GM21526 (cell line): ENCODE results near the gene HAGH.
"Not testable (repeated sequence)": the region's sequence is repeated elsewhere in the genome, so short reads cannot be mapped to it uniquely, and the experiment has no call there.

Experiments used
- ATAC-seq: cut with Tn5 transposase; IDR thresholded peaks from one replicate; pipeline ENCODE4 v1.9.1; 2021; ENCODE audit warnings: moderate library complexity; ENCODE audit not compliant: unreplicated experiment, low FRiP score

HAGH gene

GRCh38 chr16:1826691-1827573 is at the start of gene HAGH, which contains the start of gene FAHD1:
HAGH (minus strand) TSS chr16:1826825; CDS start chr16:1826787, 38 bp downstream.
FAHD1 (plus strand) TSS chr16:1827206; CDS start chr16:1827239, 33 bp downstream.
- peak; percentile 69 for ATAC-seq

- not testable (repeated sequence) for ATAC-seq
These were observed 49.4 kb upstream of the HAGH start for GRCh38 chr16:1876066-1876465.

DNA sequence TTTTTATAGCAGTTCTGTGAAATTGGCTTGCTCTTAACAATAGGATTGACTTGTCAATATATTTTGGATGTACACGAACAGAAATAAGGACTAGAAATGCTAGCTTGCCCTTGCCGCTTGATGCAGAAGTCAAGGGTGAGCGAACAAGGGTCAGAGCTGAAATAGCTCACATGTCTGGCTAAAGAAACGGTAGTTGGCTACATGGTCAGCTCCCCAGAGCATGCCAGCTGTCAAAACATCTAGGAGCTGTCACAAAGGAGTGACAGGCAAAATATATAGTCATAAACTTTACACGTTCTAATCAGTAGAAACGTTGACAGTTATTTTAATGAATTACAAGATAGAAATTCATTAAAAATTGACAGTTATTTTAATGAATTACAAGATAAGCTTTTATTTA is 48.2 kb upstream of the HAGH start:
- ATAC-seq, result no peak

DNA sequence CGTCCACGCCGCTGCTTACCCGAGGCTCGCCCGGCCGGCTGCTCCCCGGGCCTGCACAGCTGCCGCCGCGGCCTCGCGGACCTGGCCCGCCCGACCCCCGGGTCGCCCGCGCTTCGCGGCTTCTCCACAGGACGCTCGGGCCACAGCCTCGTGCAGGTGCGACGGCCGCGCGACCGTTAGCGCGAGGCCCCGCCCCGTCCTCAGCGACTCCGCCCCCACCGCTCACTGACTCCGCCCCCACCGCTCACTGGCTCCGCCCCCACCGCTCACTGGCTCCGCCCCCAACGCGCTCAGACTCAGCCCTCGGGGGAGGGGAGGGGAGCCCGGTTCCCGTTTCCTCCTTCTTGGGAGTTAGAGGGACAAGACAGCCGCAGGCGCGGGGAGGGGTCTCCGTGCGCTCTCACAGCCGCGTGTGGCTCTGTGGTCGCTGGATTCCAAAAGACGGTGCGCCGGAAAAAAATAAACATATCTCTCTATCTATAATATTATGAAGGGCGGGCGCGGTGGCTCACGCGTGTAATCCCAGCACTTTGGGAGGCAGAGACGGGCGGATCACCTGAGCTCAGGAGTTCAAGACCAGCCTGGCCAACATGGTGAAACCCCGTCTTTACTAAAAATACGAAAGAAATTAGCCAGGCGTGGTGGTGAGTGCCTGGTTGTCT is 45.5 kb upstream of the HAGH start, which contains the start of gene MEIOB:
Gene MEIOB, minus strand, starts transcription at position 191 of the 662 bp plus-strand sequence. CDS start 3,989 bp downstream, outside the sequence.
- no peak for ATAC-seq

DNA sequence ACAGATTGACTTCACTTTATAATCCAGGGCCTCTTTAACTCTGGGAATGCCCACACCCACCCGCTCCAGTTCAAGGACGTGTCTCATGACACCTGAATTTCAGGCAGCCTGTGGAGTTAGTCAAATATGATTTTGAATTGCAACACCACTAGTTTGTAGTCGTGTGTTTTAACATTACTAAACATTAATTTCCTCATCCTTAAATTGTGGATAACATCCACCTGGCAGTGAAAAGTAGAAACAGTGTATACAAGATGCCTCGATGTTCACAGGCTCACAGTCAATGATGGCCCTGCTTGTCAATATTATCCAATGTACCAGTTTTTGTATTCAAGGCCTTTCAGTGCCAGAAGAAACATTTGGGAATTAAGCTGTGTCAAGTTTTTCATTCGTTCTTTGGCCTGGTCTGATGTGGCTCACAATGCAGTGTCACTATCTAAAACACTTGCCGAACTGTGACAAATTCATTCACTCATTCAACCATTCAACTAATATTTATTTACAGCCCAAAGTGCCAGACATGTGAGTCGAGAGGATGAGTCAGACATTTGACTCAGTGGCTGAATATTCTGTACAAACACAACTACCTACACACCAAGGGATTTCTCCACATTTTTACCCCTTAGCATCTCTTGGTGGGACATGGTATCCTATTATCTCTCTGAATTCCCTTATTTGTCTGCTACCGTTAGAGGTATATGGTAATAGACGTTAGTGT is 43.9 kb upstream of the HAGH start:
- no peak for ATAC-seq

DNA sequence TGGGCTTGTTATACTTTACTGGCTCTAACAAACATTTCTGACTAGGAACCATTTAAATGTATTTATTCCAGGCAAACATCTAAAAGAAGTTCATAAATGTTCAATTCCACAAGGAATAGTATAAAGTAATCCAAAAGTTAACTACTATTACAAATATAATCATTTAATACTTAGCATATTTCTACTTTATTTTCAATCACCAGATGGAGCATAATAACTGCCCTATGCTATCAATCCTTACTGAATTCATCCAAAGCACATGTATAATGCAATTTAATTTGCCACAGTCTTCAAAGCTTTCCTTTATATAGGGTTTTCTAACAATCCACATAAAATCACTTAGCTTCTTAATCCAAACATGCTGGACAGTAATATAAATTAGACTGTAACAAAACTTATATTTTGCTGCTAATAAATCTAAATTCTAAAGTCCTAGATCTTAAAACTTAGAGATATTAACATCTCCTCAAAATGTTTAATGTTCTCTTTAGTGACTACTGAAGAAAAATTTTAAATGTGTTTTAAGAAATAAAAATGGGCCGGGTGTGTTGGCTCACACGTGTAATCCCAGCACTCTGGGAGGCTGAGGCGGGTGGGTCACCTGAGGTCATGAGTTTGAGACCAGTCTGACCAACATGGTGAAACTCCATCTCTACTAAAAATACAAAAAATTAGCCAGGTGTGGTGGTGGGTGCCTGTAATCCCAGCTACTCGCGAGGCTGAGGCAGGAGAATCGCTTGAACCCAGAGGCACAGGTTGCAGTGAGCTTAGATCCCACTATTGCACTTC is 39.5 kb upstream of the HAGH start:
- ATAC-seq, result no peak

- ATAC-seq, result no peak
These were observed 37.2 kb upstream of the HAGH start for GRCh38 chr16:1863681-1864460.

GRCh38 chr16:1862394-1862793 is 35.8 kb upstream of the HAGH start:
- no peak for ATAC-seq

DNA sequence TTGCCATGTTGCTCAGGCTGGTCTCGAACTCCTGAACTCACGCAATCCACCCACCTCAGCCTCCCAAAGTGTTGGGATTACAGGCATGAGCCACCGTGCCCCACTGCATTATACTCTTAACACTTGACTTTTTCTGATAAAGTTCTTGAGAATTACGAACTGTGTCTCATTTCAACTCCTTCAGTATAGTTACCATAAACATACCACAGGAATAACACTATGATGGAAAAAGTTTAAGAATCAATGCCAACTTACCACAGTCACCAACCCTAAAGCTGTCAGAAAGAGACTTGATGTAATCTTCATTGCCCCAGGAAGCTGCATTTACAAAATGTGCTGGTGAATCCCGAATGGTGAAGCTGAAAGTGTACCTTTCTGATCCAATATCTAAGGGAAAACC is 35.1 kb upstream of the HAGH start:
- ATAC-seq, result no peak

- no peak for ATAC-seq
These were observed 33.0 kb upstream of the HAGH start for GRCh38 chr16:1859650-1860049.

GRCh38 chr16:1858189-1858865 is 31.7 kb upstream of the HAGH start:
- ATAC-seq, result no peak

GRCh38 chr16:1857433-1858097 is 30.9 kb upstream of the HAGH start:
- no peak for ATAC-seq

DNA sequence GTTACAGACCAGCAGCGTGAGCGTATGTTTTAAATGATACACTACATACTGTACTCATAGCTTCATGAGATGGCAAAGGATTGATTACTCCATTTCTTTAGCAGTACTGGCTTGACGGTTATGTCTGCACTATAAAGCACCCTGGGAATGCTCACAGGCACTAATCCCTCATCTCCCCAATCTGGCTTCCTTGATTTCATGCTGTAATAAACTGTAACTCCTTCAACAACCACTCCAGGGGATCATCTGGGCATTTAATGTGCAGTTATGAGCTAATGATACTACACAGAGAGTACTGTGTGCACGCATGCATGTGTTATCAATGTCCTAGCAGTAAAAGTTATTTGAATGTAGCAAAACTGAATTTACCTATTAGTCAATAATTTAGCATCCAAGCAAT is 25.2 kb upstream of the HAGH start:
- ATAC-seq, result no peak

DNA sequence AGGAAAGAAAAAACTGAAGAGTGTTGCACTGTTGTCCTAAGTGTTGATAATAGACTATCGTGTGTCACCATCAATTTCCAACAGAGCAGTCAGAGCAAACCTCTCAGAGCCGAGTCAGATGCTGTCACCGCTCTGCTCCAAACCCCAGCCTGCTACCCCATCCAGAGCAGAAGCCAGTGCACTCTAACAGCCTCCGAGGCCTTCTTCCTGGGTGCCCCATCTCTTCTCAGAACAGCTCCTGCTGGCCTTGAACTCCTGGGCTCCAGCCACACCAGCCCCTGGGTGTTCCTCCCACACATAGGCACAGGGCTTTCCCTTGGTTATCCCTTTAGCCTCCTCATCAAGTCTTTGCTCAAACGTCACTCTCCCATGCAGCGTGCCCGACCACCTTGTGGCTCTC is 24.4 kb upstream of the HAGH start:
- no peak for ATAC-seq

- ATAC-seq, result no peak
These were observed 19.8 kb upstream of the HAGH start for GRCh38 chr16:1846416-1846815.

GRCh38 chr16:1845985-1846384 is 19.4 kb upstream of the HAGH start:
- ATAC-seq, result no peak

GRCh38 chr16:1839554-1839953 is 12.9 kb upstream of the HAGH start:
- no peak for ATAC-seq

DNA sequence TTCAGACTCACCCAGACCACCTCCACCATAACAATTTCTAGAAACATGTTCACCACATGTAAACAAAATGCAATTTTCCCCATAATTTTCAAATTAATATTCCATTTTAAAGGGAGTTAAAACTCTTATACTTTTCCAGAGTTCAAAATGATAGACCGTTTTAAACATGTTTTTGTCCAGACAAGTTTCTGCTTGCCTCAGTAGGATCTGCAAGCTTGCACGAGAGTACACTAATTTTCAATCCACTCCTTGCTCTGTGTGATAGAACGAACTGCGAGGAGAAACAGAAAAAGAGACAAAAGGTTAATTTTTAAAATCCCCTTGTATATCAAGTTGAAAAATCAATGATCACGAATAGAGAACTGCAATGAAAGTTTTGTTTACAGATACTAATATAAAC is 7.5 kb upstream of the HAGH start:
- no peak for ATAC-seq
